Stimulated activated CD8-positive, alpha-beta memory T cell treated with anti-CD3 and anti-CD28 coated beads, Interleukin-7, amount 100 ng/mL, for 1 hour (primary cell): Measurements from ENCODE around the gene SAMD14.

Source experiments
- DNase-seq, 2 donors: peaks; one replicate each; pipeline ENCODE4 v3.0.0-alpha.2; 2020; ENCODE audit warnings: low read depth in 2 of 2

The SAMD14 gene

DNA sequence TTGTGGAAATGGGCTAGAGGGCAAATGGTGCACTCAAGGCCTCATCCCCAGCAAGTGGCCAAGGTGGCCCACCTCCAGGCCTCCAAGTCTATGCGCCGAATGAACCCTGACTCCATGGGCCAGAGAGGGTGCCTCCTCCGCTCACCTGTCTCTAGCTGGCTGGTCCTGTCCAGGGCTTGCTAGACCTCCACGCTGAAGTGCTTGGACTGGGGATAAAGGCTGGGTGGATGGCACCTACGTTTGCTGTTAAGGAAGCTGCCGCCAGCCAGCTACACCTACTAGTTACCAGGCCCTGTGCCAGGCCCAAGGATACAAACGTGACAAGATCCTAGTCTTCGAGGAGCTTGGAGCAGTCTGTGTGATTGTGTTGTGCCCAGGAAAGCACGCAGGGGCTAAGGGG, 35.1 kb upstream of the SAMD14 start:
- no peak for DNase-seq

GRCh38 chr17:50164697-50164988, 34.7 kb upstream of the SAMD14 start:
- DNase-seq, result no peak

GRCh38 chr17:50163843-50164696, 34.1 kb upstream of the SAMD14 start:
- no peak for DNase-seq

DNA sequence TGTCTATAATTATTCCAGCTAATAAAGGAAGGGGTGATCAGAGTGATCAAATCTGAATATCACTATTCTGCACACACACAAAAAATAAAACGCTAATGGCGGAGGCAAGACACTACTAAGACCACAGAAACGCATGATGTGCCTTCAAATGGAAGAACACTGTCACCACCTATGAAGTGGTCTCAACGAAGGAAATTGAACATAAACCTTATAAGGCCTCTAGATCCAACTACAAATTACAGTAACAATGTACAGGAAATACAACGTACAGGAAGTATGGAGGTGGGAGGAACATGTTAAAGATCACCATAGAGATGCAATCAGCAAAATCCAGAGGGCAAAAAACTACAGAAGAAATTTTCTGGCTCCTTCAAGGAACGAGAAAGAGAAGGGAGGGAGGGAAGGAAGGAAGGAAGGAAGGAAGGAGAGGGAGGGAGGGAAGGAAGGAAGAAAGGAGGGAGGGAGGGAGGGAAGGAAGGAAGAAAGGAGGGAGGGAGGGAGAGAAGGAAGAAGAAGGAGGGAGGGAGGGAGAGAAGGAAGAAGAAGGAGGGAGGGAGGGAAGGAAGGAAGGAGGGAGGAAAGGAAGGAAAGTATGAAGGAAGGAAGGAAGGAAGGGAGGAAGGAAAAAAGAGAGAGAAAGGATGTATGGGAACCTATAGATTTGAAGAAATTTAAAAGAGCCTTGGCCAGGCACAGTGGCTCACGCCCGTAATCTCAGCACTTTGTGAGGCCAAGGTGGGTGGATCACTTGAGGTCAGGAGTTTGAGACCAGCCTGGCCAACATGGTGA, 32.7 kb upstream of the SAMD14 start:
- DNase-seq, result no peak

DNA sequence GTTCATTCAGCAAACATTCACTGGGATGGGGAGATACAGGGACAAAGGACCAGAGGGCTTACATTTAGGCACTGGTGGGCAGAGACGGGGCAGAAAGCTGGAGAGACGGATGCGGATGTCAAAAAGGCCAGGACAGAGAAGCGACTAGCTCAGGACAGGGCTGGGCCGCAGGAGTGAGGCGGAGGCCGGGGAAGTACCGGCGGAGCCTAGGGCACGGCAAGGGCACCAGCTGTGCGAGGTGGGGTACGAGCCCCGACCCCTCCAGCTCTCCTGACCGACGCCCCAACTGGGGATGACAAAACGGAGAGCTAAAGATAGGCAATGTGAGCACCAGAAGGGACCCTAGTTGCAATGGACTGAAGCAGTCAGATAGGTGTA, 31.9 kb upstream of the SAMD14 start:
- DNase-seq, result no peak

GRCh38 chr17:50161023-50161910, 31.3 kb upstream of the SAMD14 start:
- peak; percentile 86 to 90 for DNase-seq

DNA sequence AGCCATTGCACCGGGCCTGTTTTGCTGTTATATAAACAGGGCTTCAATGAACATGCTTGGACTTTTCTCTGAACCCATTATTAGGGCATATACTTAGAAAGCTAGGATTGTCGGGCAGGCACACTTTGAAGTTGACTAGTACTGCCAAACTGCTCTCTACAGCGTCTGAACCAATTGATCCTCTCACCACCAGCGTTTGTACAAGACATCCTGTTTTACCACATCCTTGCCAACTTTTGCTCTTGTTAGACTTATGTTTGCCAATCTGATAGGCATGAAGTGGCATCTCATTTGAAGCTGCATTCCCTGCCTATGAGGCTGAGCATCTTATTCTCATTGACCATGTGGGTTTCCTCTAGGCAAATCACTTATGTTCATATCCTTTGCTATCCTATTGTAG, 27.9 kb upstream of the SAMD14 start:
- no peak for DNase-seq

GRCh38 chr17:50155115-50155819, 25.3 kb upstream of the SAMD14 start:
- DNase-seq, result no peak

- DNase-seq, result no peak
Observed at GRCh38 chr17:50154604-50155003, 24.6 kb upstream of the SAMD14 start.

DNA sequence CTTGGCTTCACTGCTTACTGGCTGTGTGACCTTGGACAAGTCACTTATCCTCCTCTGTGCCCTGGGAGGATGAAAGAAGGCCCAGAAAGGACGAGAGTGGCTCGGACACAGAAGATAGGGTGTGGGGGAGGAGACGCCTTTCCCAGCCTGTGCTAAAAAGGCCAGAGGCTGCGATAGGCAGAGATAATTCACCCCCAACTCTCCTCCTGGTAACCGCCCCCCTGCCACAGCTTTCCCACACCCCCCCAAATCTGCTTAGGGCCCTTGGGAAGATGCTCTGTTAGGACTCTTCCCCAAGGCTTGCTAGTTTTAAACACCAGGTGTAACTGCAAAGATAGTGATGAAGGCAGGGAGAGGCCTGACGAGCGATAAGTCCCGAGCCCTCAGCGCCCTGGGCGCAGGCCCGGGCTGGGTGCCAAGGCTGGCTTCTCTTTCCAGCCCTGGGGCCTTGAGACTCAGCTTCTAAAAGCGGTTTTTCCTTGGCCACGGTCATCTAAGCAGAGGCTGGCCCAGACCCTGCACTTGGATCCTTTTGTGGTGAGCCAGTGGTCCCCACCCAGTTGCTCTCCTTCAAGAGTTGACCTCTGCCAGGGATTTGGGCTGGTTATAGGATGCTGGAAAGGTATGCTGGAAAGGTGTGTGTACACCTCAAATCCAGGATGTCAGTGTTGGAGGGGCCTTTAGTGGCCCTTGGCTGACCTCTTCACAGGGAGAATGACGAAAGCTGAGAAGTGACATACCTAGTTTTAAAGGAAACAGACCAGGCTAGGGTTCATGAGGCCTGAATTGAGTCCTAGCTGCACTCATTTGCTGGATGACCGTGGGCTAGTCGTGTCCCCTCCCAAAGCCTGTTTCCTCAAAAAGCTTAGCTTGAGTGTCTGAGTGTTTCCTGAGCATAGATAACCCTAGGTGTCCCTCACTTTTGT, 24.0 kb upstream of the SAMD14 start:
- DNase-seq, result no peak

DNA sequence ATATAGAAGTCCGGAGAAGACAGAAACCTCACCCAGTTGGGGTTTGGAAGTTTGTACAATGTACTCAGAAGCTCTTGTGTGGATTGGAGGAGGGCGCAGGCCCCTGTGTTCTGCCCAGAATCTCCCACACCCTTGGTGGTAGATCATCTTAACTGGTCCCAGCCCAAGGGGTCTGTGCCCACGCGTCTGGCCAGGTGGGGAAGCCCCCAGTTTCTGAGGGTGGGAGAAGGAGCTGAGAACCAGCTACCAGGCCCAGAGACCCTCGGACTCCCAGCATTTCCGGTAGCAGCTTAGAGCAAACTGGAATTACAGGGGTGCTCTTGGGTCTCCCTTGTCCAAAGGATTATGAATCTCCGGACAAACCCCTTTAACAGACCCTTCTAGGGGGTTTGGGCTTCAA, 22.8 kb upstream of the SAMD14 start:
- DNase-seq, result no peak

GRCh38 chr17:50151937-50152547, 22.1 kb upstream of the SAMD14 start:
- peak in 1 of 2 donors; percentile 30 for DNase-seq

DNA sequence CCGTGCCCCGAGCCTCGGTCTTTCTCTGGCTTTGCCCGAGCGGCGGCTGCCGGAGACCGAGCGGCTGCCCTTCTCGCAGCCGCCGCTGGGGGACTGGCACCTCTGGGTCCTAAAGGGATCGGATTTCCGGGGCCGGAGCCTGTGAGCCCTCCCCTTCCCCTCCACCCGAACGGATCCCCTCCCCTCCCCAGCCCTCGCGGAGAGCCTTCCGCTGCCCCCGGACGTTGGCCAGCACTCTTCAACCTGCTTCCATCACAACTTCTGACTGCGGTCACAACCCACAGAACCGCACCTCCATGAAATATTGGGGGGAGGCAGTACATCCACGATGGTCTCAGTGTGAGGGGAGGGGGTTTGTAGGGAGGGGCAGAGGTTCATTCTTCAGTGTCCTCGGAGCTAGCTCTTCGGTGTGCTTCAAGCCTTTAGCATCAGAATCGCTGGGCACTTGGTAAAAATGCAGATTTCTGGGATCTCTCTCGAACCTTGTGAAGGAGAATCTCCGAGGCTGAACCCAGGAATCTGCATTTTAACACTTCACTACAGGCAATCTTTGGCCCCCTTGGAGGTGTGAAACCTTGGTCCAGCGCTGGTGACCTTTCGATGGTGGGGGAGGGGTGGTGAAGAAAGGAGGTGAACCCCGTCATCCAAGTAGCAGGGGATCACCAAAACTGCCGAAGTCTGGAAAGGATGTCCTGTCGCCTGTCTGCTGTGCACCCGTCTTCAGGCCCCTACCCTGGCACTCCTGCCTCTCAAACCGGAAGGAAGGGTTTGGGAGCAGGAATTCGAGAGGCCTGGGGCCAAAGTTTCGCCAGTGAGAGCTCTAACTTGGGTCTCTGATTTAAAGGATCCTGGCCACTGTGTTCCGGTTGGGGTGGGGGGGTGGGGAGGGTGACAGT, 21.3 kb upstream of the SAMD14 start:
- peak; percentile 71 for DNase-seq

DNA sequence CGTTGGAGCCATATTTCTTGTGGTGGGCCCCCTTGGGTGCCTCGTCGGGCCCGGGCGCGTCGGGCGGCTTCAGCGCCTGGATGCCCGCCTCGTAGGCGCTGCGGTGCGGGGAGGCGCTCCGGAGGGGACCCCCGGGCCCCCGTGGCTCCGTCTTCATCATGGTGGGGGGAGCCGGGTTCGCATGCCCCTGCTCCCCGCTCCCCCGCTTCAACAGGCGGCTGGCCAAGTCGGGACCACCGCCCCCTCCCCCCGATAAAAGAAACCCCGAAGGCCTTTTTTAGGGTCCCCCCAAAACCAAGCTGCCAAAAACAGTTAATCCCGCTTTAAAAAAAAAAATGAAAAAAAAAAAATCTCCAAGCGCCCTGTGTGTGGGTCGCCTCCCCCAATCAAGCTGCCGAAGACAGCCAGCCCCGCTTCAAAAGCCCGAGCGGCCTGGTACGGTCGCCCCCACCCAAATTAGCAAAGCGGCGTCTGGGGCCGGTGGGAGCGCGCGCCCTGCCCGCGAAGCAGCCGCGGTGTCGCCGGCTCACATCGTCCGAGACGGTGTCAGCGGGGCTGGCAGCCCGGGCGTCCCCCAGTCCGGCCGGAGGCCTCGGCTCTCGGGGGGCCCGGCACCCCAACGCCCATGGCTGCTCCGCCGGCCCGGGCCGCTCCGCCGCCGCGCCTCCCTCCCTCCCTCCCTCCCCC, 20.5 kb upstream of the SAMD14 start, which contains the start of gene PPP1R9B:
Gene PPP1R9B (minus strand): TSS at position 324 of the 687 bp plus-strand sequence. CDS start 164 bp downstream, at position 160.
- DNase-seq, result no peak

DNA sequence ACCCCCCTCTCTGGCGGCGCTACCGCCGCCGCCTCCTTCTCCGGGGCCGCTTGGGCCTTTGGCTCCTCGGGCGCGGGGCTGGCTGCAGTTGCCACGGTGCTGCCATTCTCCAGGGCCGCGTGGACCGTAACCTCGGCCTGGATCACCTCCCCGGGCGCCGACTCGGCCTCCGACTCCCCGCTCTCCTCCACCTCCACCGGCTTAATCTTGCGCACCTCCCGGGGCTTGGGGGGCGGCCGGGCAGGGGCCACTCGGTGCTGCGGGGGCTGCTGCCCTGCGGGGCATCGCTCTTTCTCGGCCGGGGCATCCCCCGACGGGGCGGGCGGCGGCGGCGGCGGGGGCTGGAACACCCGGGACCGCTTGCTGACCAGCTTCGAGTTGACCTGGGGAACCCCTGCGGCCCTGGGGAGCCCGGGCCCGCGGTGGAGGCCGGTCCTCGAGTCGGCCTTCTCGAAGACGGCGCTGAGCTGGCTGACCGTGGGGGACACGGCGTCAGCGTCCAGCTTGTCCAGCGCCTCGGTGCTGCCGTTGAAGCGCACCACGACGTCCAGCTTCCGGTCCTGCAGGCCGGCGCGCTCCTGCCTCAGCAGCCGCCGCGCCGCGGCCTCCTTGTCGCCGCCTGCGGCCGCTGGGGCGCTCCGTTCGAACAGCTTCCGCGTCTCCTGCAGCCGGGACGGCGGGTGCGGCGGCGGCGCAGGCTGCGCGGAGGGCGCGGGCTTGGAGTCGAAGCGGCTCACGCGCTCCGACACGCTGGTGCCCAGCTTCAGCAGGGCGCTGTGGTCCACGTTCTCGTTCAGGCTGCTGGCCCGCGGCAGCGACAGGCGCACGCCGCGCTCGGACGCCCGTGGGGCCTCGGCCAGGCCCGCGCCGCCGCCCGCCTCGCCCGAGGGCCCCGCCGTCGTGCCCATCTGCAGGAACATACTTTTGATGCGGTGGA, 19.7 kb upstream of the SAMD14 start:
- DNase-seq, result no peak

DNA sequence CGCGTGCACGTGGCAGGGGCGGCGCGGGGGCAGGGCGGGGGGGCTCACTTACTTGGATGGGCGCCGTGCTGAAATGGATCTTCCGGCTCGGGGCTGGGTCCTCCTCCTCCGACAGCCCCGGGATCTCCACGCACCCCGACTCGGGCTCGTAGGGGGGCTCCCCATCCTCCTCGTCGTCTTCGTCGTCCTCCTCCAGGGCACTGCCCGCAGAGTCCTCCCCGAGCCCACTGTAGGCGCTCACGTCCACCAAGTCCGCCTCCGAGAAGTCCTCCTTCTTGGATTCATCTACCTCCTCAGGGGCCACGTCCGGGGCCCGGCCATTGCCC, 19.1 kb upstream of the SAMD14 start:
- no peak for DNase-seq
